H9 (cell line): ENCODE results near the gene CFAP61. TPM values are rescaled to one million over a fixed set of nuclear protein-coding genes. Genes with fewer than 3 reads are reported as not detected.

ENCODE experiments used
- DNase-seq: peaks from one replicate; pipeline ENCODE4 v3.0.0-alpha.2; 2017
- H2AFZ ChIP-seq: one replicate; pipeline ENCODE4 v1.6.1; 2013; ENCODE audit warnings: mild to moderate bottlenecking, low read length, control low read depth, moderate library complexity
- H2AK5ac ChIP-seq: 2 replicates; pipeline ENCODE4 v1.6.1; 2013; ENCODE audit warnings: low read length, control low read depth, mixed read lengths; ENCODE audit not compliant: insufficient read length
- H2BK120ac ChIP-seq: one replicate; pipeline ENCODE4 v1.6.1; 2013; ENCODE audit warnings: low read depth, mild to moderate bottlenecking, low read length, control low read depth, inconsistent platforms; ENCODE audit not compliant: poor library complexity, severe bottlenecking
- H2BK12ac ChIP-seq: 2 replicates; pipeline ENCODE4 v1.6.1; 2013; ENCODE audit warnings: low read length, control low read depth, mixed read lengths, low read depth; ENCODE audit not compliant: insufficient read length
- H2BK15ac ChIP-seq: 2 replicates; pipeline ENCODE4 v1.6.1; 2013; ENCODE audit warnings: low read depth, low read length, control low read depth
- H2BK20ac ChIP-seq: one replicate; pipeline ENCODE4 v1.6.1; 2013; ENCODE audit warnings: low read depth, mild to moderate bottlenecking, low read length, control low read depth, inconsistent platforms; ENCODE audit not compliant: poor library complexity, severe bottlenecking
- H2BK5ac ChIP-seq: 2 replicates; pipeline ENCODE4 v1.6.1; 2013; ENCODE audit warnings: low read length, control low read depth, mixed read lengths; ENCODE audit not compliant: insufficient read length
- H3K14ac ChIP-seq: 2 replicates; pipeline ENCODE4 v1.6.1; 2013; ENCODE audit warnings: low read length, control low read depth; ENCODE audit not compliant: insufficient read depth
- H3K18ac ChIP-seq: 2 replicates; pipeline ENCODE4 v1.6.1; 2013; ENCODE audit warnings: low read depth, mild to moderate bottlenecking, mixed read lengths, low read length, control low read depth; ENCODE audit not compliant: insufficient read length
- H3K23ac ChIP-seq: 2 replicates; pipeline ENCODE4 v1.6.1; 2013; ENCODE audit warnings: low read length, control low read depth, mixed read lengths, low read depth; ENCODE audit not compliant: insufficient read length
- H3K23me2 ChIP-seq: 2 replicates; pipeline ENCODE4 v1.6.1; 2013; ENCODE audit warnings: low read depth, mild to moderate bottlenecking, mixed read lengths, low read length, control low read depth; ENCODE audit not compliant: insufficient read length, poor library complexity, severe bottlenecking
- H3K27ac ChIP-seq: 2 replicates; pipeline ENCODE4 v1.5.1; 2013; ENCODE audit warnings: low read length, control low read depth, mixed read lengths, low read depth; ENCODE audit not compliant: insufficient read length
- H3K27me3 ChIP-seq: 2 replicates; pipeline ENCODE4 v1.6.1; 2013; ENCODE audit warnings: low read length, control low read depth, inconsistent platforms; ENCODE audit not compliant: insufficient read depth
- H3K4ac ChIP-seq: 2 replicates; pipeline ENCODE4 v1.6.1; 2013; ENCODE audit warnings: low read depth, mild to moderate bottlenecking, control low read depth, inconsistent platforms, low read length, moderate library complexity
- H3K4me1 ChIP-seq: 2 replicates; pipeline ENCODE4 v1.6.1; 2013; ENCODE audit warnings: low read length, control low read depth, inconsistent platforms; ENCODE audit not compliant: insufficient read depth
- H3K4me2 ChIP-seq: 2 replicates; pipeline ENCODE4 v1.6.1; 2013; ENCODE audit warnings: low read length, control low read depth, mixed read lengths; ENCODE audit not compliant: insufficient read length, insufficient read depth
- H3K56ac ChIP-seq: 2 replicates; pipeline ENCODE4 v1.6.1; 2013; ENCODE audit warnings: low read depth, mild to moderate bottlenecking, mixed read lengths, low read length, control low read depth; ENCODE audit not compliant: insufficient read length
- H3K79me1 ChIP-seq: 2 replicates; pipeline ENCODE4 v1.6.1; 2013; ENCODE audit warnings: low read depth, mild to moderate bottlenecking, moderate library complexity, low read length, control low read depth, inconsistent platforms; ENCODE audit not compliant: insufficient read depth, poor library complexity, severe bottlenecking
- H3K79me2 ChIP-seq: 2 replicates; pipeline ENCODE4 v1.6.1; 2013; ENCODE audit warnings: low read length, control low read depth, inconsistent platforms; ENCODE audit not compliant: insufficient read depth
- H3K9ac ChIP-seq: 2 replicates; pipeline ENCODE4 v1.6.1; 2013; ENCODE audit warnings: low read length, control low read depth, mixed read lengths; ENCODE audit not compliant: insufficient read length; ENCODE audit errors: extremely low read depth
- H3K9me3 ChIP-seq: one replicate; pipeline ENCODE4 v1.6.1; 2013; ENCODE audit warnings: low read depth, low read length, inconsistent platforms; ENCODE audit not compliant: control insufficient read depth
- H3T11ph ChIP-seq: one replicate; pipeline ENCODE4 v1.6.1; 2013; ENCODE audit warnings: mild to moderate bottlenecking, low read length, control low read depth, inconsistent platforms
- H4K20me1 ChIP-seq: one replicate; pipeline ENCODE4 v1.6.1; 2013; ENCODE audit not compliant: control insufficient read depth, insufficient read length, insufficient read depth
- H4K5ac ChIP-seq: 2 replicates; pipeline ENCODE4 v1.6.1; 2013; ENCODE audit warnings: low read depth, mild to moderate bottlenecking, mixed read lengths, low read length, control low read depth; ENCODE audit not compliant: insufficient read length
- H4K8ac ChIP-seq: replicated peaks from 2 replicates; pipeline ENCODE4 v1.6.1; 2013; ENCODE audit warnings: low read length, control low read depth, mixed read lengths, low read depth; ENCODE audit not compliant: insufficient read length
- H4K91ac ChIP-seq: 2 replicates; pipeline ENCODE4 v1.6.1; 2013; ENCODE audit warnings: low read depth, mild to moderate bottlenecking, moderate library complexity, mixed read lengths, low read length, control low read depth; ENCODE audit not compliant: insufficient read length
- H3K27ac Mint-ChIP-seq, 3 experiments: 2 replicates in 2 of 3; 3 replicates in 1 of 3; pipeline ENCODE4 v1.8.0; 2020 to 2021; ENCODE audit warnings: mixed read lengths in 3 of 3, mild to moderate bottlenecking in 1 of 3, moderate library complexity in 1 of 3
- H3K27me3 Mint-ChIP-seq: 2 replicates; pipeline ENCODE4 v1.8.0; 2021; ENCODE audit warnings: low read depth, mild to moderate bottlenecking, moderate library complexity, mixed read lengths
- H3K36me3 Mint-ChIP-seq, 3 experiments: 2 replicates in 2 of 3; 3 replicates in 1 of 3; pipeline ENCODE4 v1.8.0; 2020 to 2021; ENCODE audit warnings: low read depth in 3 of 3, mixed read lengths in 3 of 3; ENCODE audit not compliant: insufficient read depth in 1 of 3
- H3K4me1 Mint-ChIP-seq, 2 experiments: 2 replicates each; pipeline ENCODE4 v1.8.0; 2020; ENCODE audit warnings: mixed read lengths in 2 of 2
- H3K4me3 Mint-ChIP-seq, 2 experiments: 2 replicates in 1 of 2; 3 replicates in 1 of 2; pipeline ENCODE4 v1.8.0; 2020 to 2021; ENCODE audit warnings: mild to moderate bottlenecking in 2 of 2, mixed read lengths in 2 of 2, moderate library complexity in 1 of 2
- H3K9me3 Mint-ChIP-seq, 2 experiments: 2 replicates in 1 of 2; 3 replicates in 1 of 2; pipeline ENCODE4 v1.8.0; 2020; ENCODE audit warnings: mild to moderate bottlenecking in 2 of 2, mixed read lengths in 2 of 2, moderate library complexity in 1 of 2
- WGBS: extraction: QIAGEN DNeasy Blood & Tissue Kit; methylation state at CpG from one replicate; pipeline ENCODE4 v1.1.7; 2013; ENCODE audit warnings: missing lambda C conversion rate, low lambda C conversion rate, mixed read lengths; ENCODE audit not compliant: insufficient read length; ENCODE audit errors: extremely low coverage; 5-methylcytosine and 5-hydroxymethylcytosine counted together
- total RNA-seq: library from RNA; stranded (reverse); gene quantifications from 2 replicates; pipeline ENCODE4 v1.2.1, GENCODE V29; 2021
- TF ChIP-seq, protein P1 (sequence below): fragments of 200-600 bp; sonication (generic); conservative IDR thresholded peaks from 3 replicates; pipeline ENCODE4 v1.8.0; 2021; ENCODE audit warnings: antibody characterized with exemption, mild to moderate bottlenecking

CFAP61 gene
- total RNA-seq, 1 experiment from 2014 or later, result 0.44 TPM

DNA sequence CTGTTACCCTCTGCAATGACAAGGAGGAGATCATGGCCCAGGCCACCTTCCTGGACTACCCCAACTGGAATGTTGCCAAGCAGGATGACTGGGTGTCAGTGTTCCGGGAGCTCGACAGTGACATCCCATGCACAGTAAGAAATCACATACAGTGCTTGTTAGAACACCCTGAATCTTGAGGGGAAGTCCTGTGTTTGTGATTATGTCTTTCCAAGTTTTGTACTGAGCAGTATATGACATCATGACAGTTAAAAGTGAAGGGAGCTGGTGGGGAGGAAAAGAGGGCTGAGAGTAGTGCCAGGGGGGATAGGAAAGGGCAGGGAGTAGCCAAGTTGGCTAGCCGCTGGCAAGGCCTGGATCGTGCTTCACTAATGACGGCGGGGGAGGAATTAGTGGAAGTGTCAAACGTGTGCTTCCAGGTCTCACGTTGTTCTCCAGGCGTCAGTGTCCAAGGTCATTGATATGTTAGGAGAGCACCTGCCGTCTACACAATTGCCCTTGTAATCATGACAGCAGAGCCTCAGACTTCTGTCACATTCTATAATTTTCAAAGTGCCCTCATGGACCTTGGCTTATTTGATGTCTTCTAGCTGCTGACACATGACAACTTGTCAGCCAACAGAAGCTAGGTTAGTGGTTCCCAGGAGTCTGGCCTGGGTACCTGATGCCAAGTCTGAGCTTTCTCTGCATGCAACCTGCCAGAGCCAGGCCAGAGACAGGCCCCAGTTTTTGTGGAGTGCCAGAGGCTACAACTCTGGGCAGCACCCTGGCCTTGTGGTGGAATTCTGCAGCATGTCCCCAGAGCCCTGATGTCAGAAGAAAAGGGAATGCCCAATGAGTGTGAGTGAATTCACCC is 18.8 kb downstream of the CFAP61 start:
- no peaks in the 10 kb centered on the region for H3K79me2 ChIP-seq
- no peak overlapping the region for H2BK15ac ChIP-seq
- no peak overlapping the region for H4K91ac ChIP-seq
- no peaks in the 10 kb centered on the region for H3K79me1 ChIP-seq
- H4K5ac ChIP-seq, result no peak overlapping the region
- H2AFZ ChIP-seq, result no peak overlapping the region
- Mint-ChIP-seq H3K9me3 (no peaks in the 10 kb centered on the region), H3K27me3 (peaks cover 2% of the 10 kb centered on the region), H3K36me3 (no peaks in the 10 kb centered on the region), H3K27ac (no peak overlapping the region; a peak in 1 of 7 replicates), H3K4me1 (no peaks in the 10 kb centered on the region), H3K4me3 (no peak overlapping the region)
- H3K4me2 ChIP-seq, result no peak overlapping the region
- no peak overlapping the region for H3K27ac ChIP-seq
- H3K9ac ChIP-seq, result no peak overlapping the region
- no peaks in the 10 kb centered on the region for H3K23me2 ChIP-seq
- TF ChIP-seq, protein P1, sequence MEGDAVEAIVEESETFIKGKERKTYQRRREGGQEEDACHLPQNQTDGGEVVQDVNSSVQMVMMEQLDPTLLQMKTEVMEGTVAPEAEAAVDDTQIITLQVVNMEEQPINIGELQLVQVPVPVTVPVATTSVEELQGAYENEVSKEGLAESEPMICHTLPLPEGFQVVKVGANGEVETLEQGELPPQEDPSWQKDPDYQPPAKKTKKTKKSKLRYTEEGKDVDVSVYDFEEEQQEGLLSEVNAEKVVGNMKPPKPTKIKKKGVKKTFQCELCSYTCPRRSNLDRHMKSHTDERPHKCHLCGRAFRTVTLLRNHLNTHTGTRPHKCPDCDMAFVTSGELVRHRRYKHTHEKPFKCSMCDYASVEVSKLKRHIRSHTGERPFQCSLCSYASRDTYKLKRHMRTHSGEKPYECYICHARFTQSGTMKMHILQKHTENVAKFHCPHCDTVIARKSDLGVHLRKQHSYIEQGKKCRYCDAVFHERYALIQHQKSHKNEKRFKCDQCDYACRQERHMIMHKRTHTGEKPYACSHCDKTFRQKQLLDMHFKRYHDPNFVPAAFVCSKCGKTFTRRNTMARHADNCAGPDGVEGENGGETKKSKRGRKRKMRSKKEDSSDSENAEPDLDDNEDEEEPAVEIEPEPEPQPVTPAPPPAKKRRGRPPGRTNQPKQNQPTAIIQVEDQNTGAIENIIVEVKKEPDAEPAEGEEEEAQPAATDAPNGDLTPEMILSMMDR, result no peak
- H3K56ac ChIP-seq, result no peak overlapping the region
- H4K8ac ChIP-seq, result no peak overlapping the region
- H3K18ac ChIP-seq, result no peak overlapping the region
- no peaks in the 10 kb centered on the region; the same call in 1 of the 2 replicates for H3K27me3 ChIP-seq
- no peak overlapping the region for H3K4ac ChIP-seq
- no CpG with 5 or more reads among the region's 10 CpGs for WGBS
- no peak overlapping the region for H2BK120ac ChIP-seq
- H2BK20ac ChIP-seq, result no peak overlapping the region
- H3T11ph ChIP-seq, result no peak overlapping the region
- no peak overlapping the region for H2AK5ac ChIP-seq
- H3K4me1 ChIP-seq, result no peaks in the 10 kb centered on the region
- DNase-seq, result no peak
- no peak overlapping the region for H2BK12ac ChIP-seq
- H2BK5ac ChIP-seq, result no peak overlapping the region
- no peak overlapping the region for H3K23ac ChIP-seq
- H3K14ac ChIP-seq, result no peak overlapping the region
- no peaks in the 10 kb centered on the region for H3K9me3 ChIP-seq
- no peaks in the 10 kb centered on the region for H4K20me1 ChIP-seq
